GM18861 (cell line): ENCODE results near the gene DMC1.

Experiments used
- ATAC-seq: cut with Tn5 transposase; IDR thresholded peaks from one replicate; pipeline ENCODE4 v1.9.1; 2021; ENCODE audit not compliant: unreplicated experiment

DMC1 gene

GRCh38 chr22:38503021-38503420 is 67.0 kb downstream of the DMC1 start:
- no peak for ATAC-seq

DNA sequence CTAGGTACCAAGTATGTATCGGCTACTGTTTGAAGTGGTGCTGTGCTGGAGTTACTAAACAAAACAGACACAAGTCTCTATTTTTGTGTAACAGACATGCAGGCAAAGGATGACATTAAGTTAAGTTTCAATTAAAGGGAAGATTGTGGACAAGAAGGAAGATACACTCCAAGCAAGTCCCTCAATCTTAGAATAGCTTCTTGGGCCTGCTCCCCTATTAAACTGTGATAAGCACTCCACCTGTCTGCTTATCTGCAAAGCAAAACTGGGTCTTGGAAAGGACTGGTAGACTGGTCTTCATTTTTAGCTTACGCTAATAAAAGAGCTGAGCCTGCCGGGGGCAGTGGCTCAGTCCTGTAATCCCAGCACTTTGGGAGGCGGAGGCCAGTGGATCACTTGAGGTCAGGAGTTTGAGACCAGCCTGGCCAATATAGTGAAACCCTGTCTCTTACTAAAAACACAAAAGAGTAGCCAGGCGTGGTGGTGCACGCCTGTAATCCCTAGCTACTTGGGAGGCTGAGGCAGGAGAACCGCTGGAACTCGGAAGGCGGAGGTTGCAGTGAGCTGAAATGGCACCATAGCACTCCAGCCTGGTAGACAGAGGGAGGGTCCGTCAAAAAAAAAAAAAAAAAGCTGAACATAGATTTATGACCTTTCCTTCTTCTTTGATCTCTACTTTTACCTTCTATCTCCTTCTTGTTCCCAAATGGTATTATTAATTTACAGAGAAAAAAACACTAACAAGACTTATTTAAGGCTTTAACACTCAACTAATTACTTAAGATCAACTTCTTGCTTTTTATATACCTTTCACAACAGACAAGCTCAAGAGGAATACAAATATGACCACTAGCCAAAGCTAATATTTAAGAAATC is 67.9 kb downstream of the DMC1 start:
- ATAC-seq: no peak

- ATAC-seq: no peak
Measured at GRCh38 chr22:38497869-38498268, 72.1 kb downstream of the DMC1 start.

DNA sequence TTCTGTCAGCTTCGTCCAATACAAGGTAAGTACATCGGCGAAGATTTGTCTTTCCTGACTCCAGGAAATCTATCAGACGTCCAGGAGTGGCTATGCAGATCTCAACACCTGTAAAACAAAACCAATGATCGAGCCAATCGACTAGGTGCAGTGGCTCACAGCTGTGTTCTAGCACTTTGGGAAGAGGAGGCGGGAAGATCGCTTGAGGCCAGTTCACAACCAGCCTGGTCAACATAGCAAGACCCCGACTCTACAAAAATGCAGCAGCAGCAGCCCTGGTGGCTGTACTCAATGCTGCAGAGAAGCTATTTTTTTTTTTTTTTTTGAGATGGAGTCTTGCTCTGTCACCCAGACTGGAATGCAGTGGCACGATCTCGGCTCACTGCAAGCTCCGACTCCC is 75.0 kb downstream of the DMC1 start:
- ATAC-seq: no peak

- no peak for ATAC-seq
Measured at GRCh38 chr22:38494498-38494897, 75.5 kb downstream of the DMC1 start.

- no peak for ATAC-seq
Measured at GRCh38 chr22:38491707-38492348, 78.2 kb downstream of the DMC1 start.

- no peak for ATAC-seq
Measured at GRCh38 chr22:38490915-38491314, 79.1 kb downstream of the DMC1 start.

DNA sequence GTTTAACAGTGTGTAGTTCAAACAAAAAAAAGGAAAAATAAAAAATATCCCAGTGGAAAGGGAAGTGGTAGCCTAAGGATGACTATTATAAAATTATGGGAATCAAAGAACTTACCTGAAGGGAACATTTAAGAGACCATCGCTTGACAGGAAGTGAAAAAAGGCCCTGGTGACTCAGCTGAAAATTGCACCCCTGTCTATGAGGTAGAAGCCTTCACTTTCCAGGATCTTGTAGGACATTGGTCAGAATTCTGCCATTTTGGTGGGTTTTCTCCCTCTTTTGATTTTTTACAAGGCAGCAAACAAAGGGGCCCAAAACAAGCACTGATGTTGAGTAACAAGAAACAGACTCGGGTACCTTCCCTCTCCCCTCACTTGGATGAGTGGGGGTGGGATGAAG is 79.5 kb downstream of the DMC1 start:
- ATAC-seq: no peak

DNA sequence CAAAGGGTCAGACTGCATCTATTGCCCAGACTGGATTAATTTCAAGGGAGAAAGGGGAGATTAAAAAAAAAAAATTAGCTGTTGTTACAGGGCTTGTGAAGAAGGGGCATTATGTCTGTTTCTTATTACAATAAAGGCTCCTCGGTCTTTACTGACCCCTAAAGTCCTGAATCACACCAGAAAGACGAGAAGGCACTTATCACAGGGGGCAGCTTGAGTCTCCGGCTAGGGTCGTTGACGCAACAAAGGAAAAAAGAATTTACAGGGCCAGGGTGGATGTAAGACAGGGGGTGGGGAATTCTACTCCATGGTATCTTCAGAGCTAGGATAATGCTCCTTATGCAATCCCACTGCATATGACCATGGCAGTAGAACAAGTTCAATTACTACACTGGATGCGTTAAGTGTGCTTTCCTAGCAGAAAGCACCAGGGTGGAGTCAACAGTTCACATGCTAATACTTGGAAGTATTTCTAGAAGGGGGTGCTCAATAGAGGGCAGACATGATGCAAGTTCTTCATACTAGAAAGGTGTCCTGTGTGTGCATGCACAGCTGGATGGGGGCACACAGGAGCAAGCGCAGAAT is 80.3 kb downstream of the DMC1 start:
- ATAC-seq: no peak

GRCh38 chr22:38489142-38489541 is 80.8 kb downstream of the DMC1 start:
- no peak for ATAC-seq

DNA sequence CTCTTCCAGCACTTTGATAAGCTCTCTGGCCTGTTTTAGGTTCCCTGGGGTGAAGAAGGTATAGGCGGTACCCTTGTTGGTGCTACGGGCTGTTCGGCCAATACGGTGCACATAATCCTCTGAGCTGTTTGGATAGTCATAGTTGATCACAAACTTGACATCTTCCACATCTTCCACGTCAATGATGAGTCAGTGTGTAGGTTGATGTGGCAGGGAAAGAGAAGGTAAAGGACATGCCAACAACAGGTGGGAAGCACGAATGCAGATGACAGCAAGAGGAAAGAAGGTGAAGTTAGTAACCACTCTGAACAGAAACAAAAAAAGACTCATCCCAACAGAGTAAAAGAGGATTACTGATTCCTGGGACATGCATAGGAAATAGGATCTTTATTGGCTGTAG is 82.0 kb downstream of the DMC1 start:
- no peak for ATAC-seq

GRCh38 chr22:38485783-38486182 is 84.2 kb downstream of the DMC1 start:
- ATAC-seq: no peak

- ATAC-seq: no peak
Measured at GRCh38 chr22:38484244-38484643, 85.7 kb downstream of the DMC1 start.

DNA sequence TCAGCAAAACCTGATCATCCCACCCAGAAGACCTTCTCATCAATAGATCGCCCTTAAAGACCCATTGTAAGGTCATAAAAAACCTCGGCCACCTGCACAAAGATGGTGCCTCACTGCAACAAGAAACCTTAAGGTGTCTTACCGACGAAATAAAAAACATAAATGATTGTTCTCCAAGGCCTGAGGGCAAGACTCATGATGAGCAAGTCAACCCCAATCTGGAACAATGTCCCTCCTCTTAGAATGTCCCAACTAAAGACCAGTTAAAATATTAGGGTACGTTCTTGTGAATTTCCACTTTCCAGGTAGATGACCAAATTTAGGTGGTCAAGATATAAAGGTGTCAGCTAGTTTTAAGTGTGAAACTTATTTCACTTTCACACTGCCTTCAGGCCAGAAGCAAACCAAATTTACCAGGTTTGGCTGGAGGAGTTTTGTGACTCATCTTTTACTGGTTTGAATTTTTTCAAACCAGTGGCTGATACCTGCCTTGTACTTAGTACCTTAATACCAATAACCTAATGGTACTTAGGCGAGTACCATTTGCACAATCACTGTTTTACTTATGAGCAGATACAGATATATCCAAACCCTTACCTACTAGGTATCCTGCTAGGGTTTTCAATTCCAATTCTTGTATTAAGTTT is 87.2 kb downstream of the DMC1 start:
- ATAC-seq: no peak

GRCh38 chr22:38481871-38482332 is 88.1 kb downstream of the DMC1 start:
- no peak for ATAC-seq

- ATAC-seq: no peak
Measured at GRCh38 chr22:38481162-38481870, 88.7 kb downstream of the DMC1 start.

- no peak for ATAC-seq
Measured at GRCh38 chr22:38479096-38479837, 90.7 kb downstream of the DMC1 start.

- no peak for ATAC-seq
Measured at GRCh38 chr22:38477585-38477984, 92.4 kb downstream of the DMC1 start.

GRCh38 chr22:38474003-38474607 is 95.9 kb downstream of the DMC1 start:
- ATAC-seq: no peak

GRCh38 chr22:38471237-38471636 is 98.7 kb downstream of the DMC1 start:
- ATAC-seq: no peak
